ENCODE results near the gene SOX10. TPM values are rescaled to one million over a fixed set of nuclear protein-coding genes. Genes with fewer than 3 reads are reported as not detected.
"Not testable (repeated sequence)": the region's sequence is repeated elsewhere in the genome, so short reads cannot be mapped to it uniquely, and the experiment has no call there.

SOX10 gene
- total RNA-seq, 1 experiment from 2014 or later, result not detected

GRCh38 chr22:37986371-37986770, 2.0 kb upstream of the SOX10 start:
- DNase-seq (ENCODE audit: low spot score), result no peak

GRCh38 chr22:37985751-37986281, 1.5 kb upstream of the SOX10 start:
- no peak for DNase-seq (ENCODE audit: low spot score)

- DNase-seq (ENCODE audit: low spot score), result no peak
Measured at GRCh38 chr22:37985050-37985585, 763 bp upstream of the SOX10 start.

GRCh38 chr22:37982938-37983859, 1.2 kb downstream of the SOX10 start:
- no peak for DNase-seq (ENCODE audit: low spot score)

- DNase-seq (ENCODE audit: low spot score), result no peak
Measured at GRCh38 chr22:37982151-37982785, 2.1 kb downstream of the SOX10 start.

GRCh38 chr22:37981282-37982011, 2.9 kb downstream of the SOX10 start:
- no peak for DNase-seq (ENCODE audit: low spot score)

GRCh38 chr22:37979782-37980181, 4.6 kb downstream of the SOX10 start:
- DNase-seq (ENCODE audit: low spot score), result no peak

GRCh38 chr22:37976547-37976946, 7.8 kb downstream of the SOX10 start:
- DNase-seq (ENCODE audit: low spot score), result no peak

- not testable (repeated sequence) for DNase-seq (ENCODE audit: low spot score)
Measured at GRCh38 chr22:37976022-37976421, 8.3 kb downstream of the SOX10 start.

- DNase-seq (ENCODE audit: low spot score), result no peak
Measured at GRCh38 chr22:37975153-37975552, 9.2 kb downstream of the SOX10 start.

GRCh38 chr22:37973271-37974170, 10.8 kb downstream of the SOX10 start:
- DNase-seq (ENCODE audit: low spot score), result no peak

GRCh38 chr22:37972527-37972926, 11.8 kb downstream of the SOX10 start:
- no peak for DNase-seq (ENCODE audit: low spot score)

- DNase-seq (ENCODE audit: low spot score), result no peak
Measured at GRCh38 chr22:37971475-37972434, 12.6 kb downstream of the SOX10 start.

- DNase-seq (ENCODE audit: low spot score), result no peak
Measured at GRCh38 chr22:37970864-37971263, 13.5 kb downstream of the SOX10 start.

- DNase-seq (ENCODE audit: low spot score), result no peak
Measured at GRCh38 chr22:37968452-37969251, 15.7 kb downstream of the SOX10 start.

GRCh38 chr22:37967637-37968451, 16.5 kb downstream of the SOX10 start:
- no peak for DNase-seq (ENCODE audit: low spot score)

GRCh38 chr22:37967147-37967546, 17.2 kb downstream of the SOX10 start:
- no peak for DNase-seq (ENCODE audit: low spot score)
